Heart left ventricle (tissue), 16 donors: ENCODE measurements around the gene GOLGA7B. TPM values are rescaled to one million over a fixed set of nuclear protein-coding genes. Genes with fewer than 3 reads are reported as not detected.
A peak's percentile ranks its signal among the peaks of the same experiment; 100 is the strongest.

ENCODE experiments used
- ATAC-seq, 4 donors: fragments of 200-7000 bp; cut with Tn5 transposase; one replicate each; pipeline ENCODE4 v1.9.1; 2020 to 2022; ENCODE audit warnings: moderate library complexity in 4 of 4, mild to moderate bottlenecking in 3 of 4, moderate number of reproducible peaks in 1 of 4
- DNase-seq, 5 donors: peaks; one replicate each; pipeline ENCODE4 v3.0.0-alpha.2; 2020
- H3K27ac ChIP-seq, 12 donors: fragments of 200-600 bp; sonication (generic) in 4 of 12; one replicate each; pipeline versions ENCODE4 v1.5.0 to v1.8.0; 2016 to 2022; ENCODE audit warnings: mild to moderate bottlenecking in 2 of 12
- H3K27me3 ChIP-seq, 9 donors: fragments of 200-600 bp; sonication (generic) in 2 of 9; one replicate each; pipeline versions ENCODE4 v1.5.1 to v1.8.0; 2016 to 2022; ENCODE audit warnings: mild to moderate bottlenecking in 3 of 9
- H3K36me3 ChIP-seq, 9 donors: fragments of 200-600 bp; sonication (generic) in 2 of 9; one replicate each; pipeline versions ENCODE4 v1.5.0 to v1.8.0; 2018 to 2022; ENCODE audit warnings: mild to moderate bottlenecking in 2 of 9
- H3K4me1 ChIP-seq, 12 donors: fragments of 200-600 bp; sonication (generic) in 4 of 12; one replicate each; pipeline versions ENCODE4 v1.5.0 to v1.8.0; 2016 to 2022; ENCODE audit warnings: mild to moderate bottlenecking in 3 of 12
- H3K4me3 ChIP-seq, 12 donors: fragments of 200-600 bp; sonication (generic) in 4 of 12; one replicate each; pipeline versions ENCODE4 v1.5.0 to v1.8.0; 2017 to 2022; ENCODE audit warnings: mild to moderate bottlenecking in 9 of 12, moderate library complexity in 4 of 12
- H3K9me3 ChIP-seq, 12 donors: fragments of 200-600 bp; sonication (generic) in 4 of 12; one replicate each; pipeline versions ENCODE4 v1.5.0 to v1.8.0; 2016 to 2022; ENCODE audit warnings: mild to moderate bottlenecking in 1 of 12
- CTCF ChIP-seq, 12 donors: fragments of 200-600 bp; sonication (generic) in 4 of 12; IDR thresholded peaks; one replicate each; pipeline versions ENCODE4 v1.5.0 to v1.8.0; 2018 to 2022; ENCODE audit warnings: antibody characterized with exemption in 12 of 12, mild to moderate bottlenecking in 5 of 12
- POLR2A ChIP-seq, 2 donors: fragments of 450-650 bp; IDR thresholded peaks; one replicate each; pipeline ENCODE4 v1.6.1; 2017; ENCODE audit warnings: antibody characterized with exemption in 2 of 2, mild to moderate bottlenecking in 2 of 2, moderate library complexity in 2 of 2
- WGBS, 4 donors: extraction: QIAGEN DNeasy Blood & Tissue Kit in 2 of 4; methylation state at CpG; one replicate each; pipeline versions ENCODE4 v1.1.5 to v1.1.7; 2013 to 2018; 5-methylcytosine and 5-hydroxymethylcytosine counted together
- intact Hi-C, 10 donors: fragments of 100-400 bp; cut with DNase I; formaldehyde crosslinking; loops; one replicate each; pipeline versions ENCODE4 v1.11.1 to v1.14.2; 2022
- polyA plus RNA-seq, 2 donors: library from polyadenylated mRNA; stranded (reverse); fragments of 200-250 nt; gene quantifications; one replicate each; pipeline ENCODE4 v1.2.3, GENCODE V29; 2013
- total RNA-seq, 9 donors: library from RNA; depleted of rRNA in 2 of 9; stranded (reverse); fragments of >200 nt in 2 of 9; fragmentation: NEBNext Ultra II Directional in 3 of 9; extraction: Animal tissue kit (Norgen Biotek cat#: 25700) in 3 of 9; gene quantifications; one replicate each; pipeline versions ENCODE4 v1.1.0 to v1.2.4, GENCODE V29; 2016 to 2023
- donor health status: ischemic (EF 13 %, LVEDD 7.1; RV severe dilation, severe dysfunction).
- donor health status: healthy with polysubstance abuse.
- donor health status: DM: no; HTN: yes; CAD: no.
- donor health status: DM: no; HTN: no; CAD: no.
- donor health status: ischemic (EF 25% LVEDD 6.9; RV normal size, moderate dysfunction).
- donor health status: ischemic (EF 25% LVEDD 5.7; RV mildly dilated, moderate dysfunction).
- donor health status: healthy.
- donor health status: DM: yes; HTN: yes; CAD: no.
- donor health status: ischemic (EF 35%, LVEDD 5.7; RV mildly dilated, moderate dysfunction).
- donor health status: nonischemic (EF 11% LVEDD 7.7; RV severe dilation, severe dysfunction).
- donor health status: DM: yes; HTN: yes; CAD: no.
- donor health status: PGD.
- donor health status: ischemic (EF 29% LVEDD 5.4; RV normal size, mild dysfunction).
- donor health status: nonischemic (EF 23%, LVEDD 6.1; RV moderate dilation, normal function).

The GOLGA7B gene
- total and polyA plus RNA-seq, 11 donors = 0.06 to 1.1 (median 0.16) TPM; not detected in 1

- H3K4me1 ChIP-seq = no peaks in the 10 kb centered on the region
- peak; percentile 80 to 93 (median 87) for ATAC-seq
- peak overlapping the region in 2 of 12 donors; percentile 7 to 13 for H3K27ac ChIP-seq
- intact Hi-C loops = no loop called here
- H3K36me3 ChIP-seq = no peaks in the 10 kb centered on the region
- H3K9me3 ChIP-seq = no peaks in the 10 kb centered on the region
- no peak overlapping the region for H3K4me3 ChIP-seq
- no peak for TF ChIP-seq POLR2A (IDR thresholded peaks at IDR 0.05)
- TF ChIP-seq CTCF (IDR thresholded peaks at IDR 0.05) = no peak
- H3K27me3 ChIP-seq = peaks cover 0 to 9% (median 0%) of the 10 kb centered on the region in 9 donors
- 64 to 74% (median 73%) methylated on average over 6 to 12 of the region's 12 CpGs for WGBS, 4 donors
- peak in 3 of 5 donors; percentile 21 to 59 (median 47) for DNase-seq
These were observed 25.9 kb upstream of the GOLGA7B start for GRCh38 chr10:97823734-97824133.

- 74 to 79% (median 78%) methylated on average over 12 of the region's 12 CpGs for WGBS, 4 donors
- TF ChIP-seq CTCF (IDR thresholded peaks at IDR 0.05) (no peak), POLR2A (IDR thresholded peaks at IDR 0.05) (no peak)
- H3K9me3 ChIP-seq = no peaks in the 10 kb centered on the region
- DNase-seq (no peak), ATAC-seq (no peak)
- no peak overlapping the region for H3K4me3 ChIP-seq
- peaks cover 0 to 9% (median 0%) of the 10 kb centered on the region in 9 donors for H3K27me3 ChIP-seq
- no peaks in the 10 kb centered on the region for H3K4me1 ChIP-seq
- no peak overlapping the region for H3K27ac ChIP-seq
- intact Hi-C loops = no loop called here
- no peaks in the 10 kb centered on the region for H3K36me3 ChIP-seq
These were observed 24.5 kb upstream of the GOLGA7B start for GRCh38 chr10:97825020-97825760.

- no peaks in the 10 kb centered on the region for H3K36me3 ChIP-seq
- WGBS, 4 donors = 78 to 92% (median 84%) methylated on average over 1 of the region's 1 CpG
These were observed 22.8 kb upstream of the GOLGA7B start for GRCh38 chr10:97826892-97827291.

More at GRCh38 chr10:97826892-97827291, 22.8 kb upstream of the GOLGA7B start:
- Histone ChIP-seq H3K9me3 (no peaks in the 10 kb centered on the region), H3K4me1 (no peaks in the 10 kb centered on the region), H3K27ac (no peak overlapping the region), H3K27me3 (peaks cover 0 to 7% (median 0%) of the 10 kb centered on the region in 9 donors), H3K4me3 (no peak overlapping the region)
- ATAC-seq (no peak), DNase-seq (no peak)
- no peak for TF ChIP-seq CTCF (IDR thresholded peaks at IDR 0.05)
- TF ChIP-seq POLR2A (IDR thresholded peaks at IDR 0.05) = no peak
- intact Hi-C loops = no loop called here
